Cardiac muscle cell (in vitro differentiated cells and primary cell): Measurements from ENCODE around the gene KLF4. TPM values are rescaled to one million over a fixed set of nuclear protein-coding genes. Genes with fewer than 3 reads are reported as not detected.

Experiments used
- DNase-seq, 2 donors: peaks; one replicate each; pipeline versions ENCODE4 v3.0.0 to v3.0.0-alpha.2; 2010 to 2017; ENCODE audit warnings: low read depth in 1 of 2, low spot score in 1 of 2
- H3K27ac ChIP-seq: fragments of 200-600 bp; sonication (generic); 2 replicates; pipeline ENCODE4 v1.5.1; 2016
- H3K27me3 ChIP-seq: fragments of 200-600 bp; sonication (generic); 2 replicates; pipeline ENCODE4 v1.6.0; 2016; ENCODE audit warnings: control low read depth
- H3K36me3 ChIP-seq: fragments of 200-600 bp; sonication (generic); 2 replicates; pipeline ENCODE4 v1.5.1; 2016; ENCODE audit warnings: control low read depth
- H3K4me1 ChIP-seq: fragments of 200-600 bp; sonication (generic); 2 replicates; pipeline ENCODE4 v1.8.1; 2017; ENCODE audit warnings: low read depth, mild to moderate bottlenecking, mixed run types
- H3K4me3 ChIP-seq: fragments of 200-600 bp; sonication (generic); 2 replicates; pipeline ENCODE4 v1.5.1; 2016; ENCODE audit warnings: mild to moderate bottlenecking
- H3K9me3 ChIP-seq: fragments of 200-600 bp; sonication (generic); 2 replicates; pipeline ENCODE4 v1.5.1; 2017; ENCODE audit warnings: low read depth, mild to moderate bottlenecking, control low read depth
- CTCF ChIP-seq: IDR thresholded peaks from 2 replicates; pipeline ENCODE4 v1.5.1; 2012; ENCODE audit warnings: low read depth, mild to moderate bottlenecking, low read length
- polyA plus RNA-seq: library from polyadenylated mRNA; unstranded; fragments of >200 nt; fragmentation: Nextera tagmentation; extraction: Ambion mirVana; gene quantifications from 2 replicates; pipeline ENCODE4 v1.2.1, GENCODE V29; 2016
- total RNA-seq: library from RNA; depleted of rRNA; stranded (reverse); fragments of >200 nt; gene quantifications from 2 replicates; pipeline ENCODE4 v1.2.3, GENCODE V29; 2016

KLF4 gene
- total and polyA plus RNA-seq, 2 experiments from 2014 or later, result 1.4 TPM; not detected in 1

- no peak for TF ChIP-seq CTCF
- H3K9me3 ChIP-seq, result no peaks in the 10 kb centered on the region
- peaks cover 62% of the 10 kb centered on the region for H3K27me3 ChIP-seq
- H3K36me3 ChIP-seq, result no peaks in the 10 kb centered on the region
- H3K4me1 ChIP-seq, result no peaks in the 10 kb centered on the region
- no peak overlapping the region for H3K27ac ChIP-seq
- H3K4me3 ChIP-seq, result no peak overlapping the region
- DNase-seq, result no peak
Observed at GRCh38 chr9:107466826-107467225, 22.7 kb downstream of the KLF4 start.

DNA sequence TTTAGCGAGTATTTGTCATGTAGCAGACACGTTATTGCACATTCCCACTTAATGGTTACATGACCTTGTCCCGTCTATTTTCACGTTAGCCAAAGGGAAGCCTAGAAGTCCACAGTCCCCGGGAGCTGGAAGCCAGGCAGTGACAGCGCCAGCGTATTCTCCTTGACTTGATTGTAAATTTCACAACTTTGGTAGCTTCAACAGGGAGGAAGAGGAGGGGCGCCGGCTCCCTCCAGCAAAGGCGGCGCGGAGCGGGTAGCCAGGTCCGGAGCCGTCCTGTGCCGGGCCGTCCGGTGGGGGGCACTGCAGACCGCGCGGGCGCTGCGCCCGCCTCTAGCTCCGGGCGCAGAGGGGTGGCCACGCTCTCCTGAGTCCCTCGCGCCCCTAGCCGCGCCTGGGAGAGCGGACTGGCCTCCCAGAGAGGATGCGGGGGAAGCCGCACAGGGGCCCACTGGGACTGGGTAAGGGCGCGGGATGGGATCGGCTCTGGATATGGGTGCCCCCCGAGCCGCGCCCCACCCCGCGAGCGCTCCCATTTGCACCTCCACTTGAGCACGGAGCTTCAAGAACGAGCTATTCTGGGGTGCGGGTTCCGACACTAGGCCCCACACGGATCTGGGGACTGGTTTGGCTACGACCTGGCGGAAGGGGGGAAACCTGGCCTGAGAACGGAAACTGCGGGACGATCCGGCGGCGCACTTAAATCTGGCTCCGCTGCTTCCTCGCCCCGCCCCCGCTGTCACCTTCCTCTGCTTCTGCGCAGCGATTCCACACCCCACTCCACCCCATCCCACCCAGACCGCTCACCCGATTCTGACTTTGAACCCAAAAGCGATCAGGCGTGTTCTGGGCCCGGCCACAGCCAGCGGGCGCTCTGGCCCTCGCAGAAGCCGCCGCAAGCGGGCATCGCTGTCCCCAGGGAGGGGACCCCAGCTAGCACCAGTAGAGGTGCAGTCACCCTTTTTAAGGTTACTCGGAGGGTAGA, 23.8 kb downstream of the KLF4 start:
- Histone ChIP-seq H3K9me3 (no peaks in the 10 kb centered on the region), H3K27ac (no peak overlapping the region), H3K4me1 (no peaks in the 10 kb centered on the region), H3K27me3 (peaks cover 62% of the 10 kb centered on the region), H3K4me3 (peak overlapping the region; percentile 62), H3K36me3 (no peaks in the 10 kb centered on the region)
- peak; percentile 78 for DNase-seq
- peak; percentile 83 for TF ChIP-seq CTCF

GRCh38 chr9:107464516-107464915, 25.1 kb downstream of the KLF4 start:
- peaks cover 59% of the 10 kb centered on the region for H3K27me3 ChIP-seq
- TF ChIP-seq CTCF, result no peak
- DNase-seq, result no peak
- no peaks in the 10 kb centered on the region for H3K36me3 ChIP-seq
- H3K9me3 ChIP-seq, result no peaks in the 10 kb centered on the region
- H3K4me1 ChIP-seq, result no peaks in the 10 kb centered on the region
- no peak overlapping the region for H3K27ac ChIP-seq
- no peak overlapping the region for H3K4me3 ChIP-seq

DNA sequence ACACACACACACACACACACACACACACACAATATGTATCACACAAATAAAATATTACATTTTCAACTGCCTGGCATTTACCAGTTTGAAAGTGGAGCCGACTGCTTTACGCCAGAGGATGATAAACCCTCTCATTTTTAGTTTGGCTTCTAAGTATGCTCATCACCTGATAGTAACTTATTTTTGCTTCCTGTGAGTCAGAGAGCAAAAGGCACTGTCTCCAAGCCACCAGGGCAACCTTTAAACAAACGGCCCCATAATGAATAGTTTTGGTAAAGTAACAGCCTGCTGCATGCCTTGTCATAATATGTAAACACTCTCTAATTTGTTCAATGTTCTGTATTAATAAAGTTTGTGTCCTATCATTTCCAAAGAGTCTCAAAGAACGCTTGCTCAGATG, 26.9 kb downstream of the KLF4 start:
- peaks cover 44% of the 10 kb centered on the region for H3K27me3 ChIP-seq
- peak in 1 of 2 donors; percentile 16 for DNase-seq
- H3K9me3 ChIP-seq, result no peaks in the 10 kb centered on the region
- no peak overlapping the region for H3K4me3 ChIP-seq
- H3K27ac ChIP-seq, result no peak overlapping the region
- no peaks in the 10 kb centered on the region for H3K36me3 ChIP-seq
- TF ChIP-seq CTCF, result no peak
- no peaks in the 10 kb centered on the region for H3K4me1 ChIP-seq

GRCh38 chr9:107460153-107461023, 29.2 kb downstream of the KLF4 start:
- Histone ChIP-seq H3K4me3 (no peak overlapping the region), H3K4me1 (no peaks in the 10 kb centered on the region), H3K9me3 (no peaks in the 10 kb centered on the region), H3K36me3 (no peaks in the 10 kb centered on the region), H3K27ac (no peak overlapping the region), H3K27me3 (peaks cover 21% of the 10 kb centered on the region)
- no peak for DNase-seq
- no peak for TF ChIP-seq CTCF
